ENCODE data around the gene PRDM2.

PRDM2 gene

DNA sequence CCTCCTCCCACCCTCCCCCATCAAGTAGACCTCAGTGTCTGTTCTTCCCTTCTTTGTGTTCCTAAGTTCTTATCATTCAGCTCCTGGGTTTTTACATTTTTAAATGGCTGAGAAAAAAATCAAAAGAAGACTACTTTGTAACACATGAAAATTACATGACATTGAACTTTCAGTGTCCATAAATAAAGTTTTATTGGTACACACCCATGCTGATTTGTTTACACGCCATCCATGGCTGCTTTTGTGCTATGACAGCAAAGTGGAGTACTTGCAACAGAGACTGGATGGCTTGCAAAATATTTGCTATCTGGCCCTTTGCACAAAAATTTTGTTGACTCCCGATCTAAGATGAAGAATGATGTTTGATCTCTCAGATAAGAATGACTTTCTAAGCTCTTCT, 171.4 kb downstream of the PRDM2 start:
- ChIA-PET CTCF (no interaction called here), POLR2A (no interaction called here)
- peaks cover 0 to 14% (median 1%) of the 10 kb centered on the region in 5 experiments for H3K27me3 ChIP-seq (replicated peaks in 2 of 5; ENCODE audit: control insufficient read depth in 4 of 5, insufficient read depth in 5 of 5, low read length in 4 of 5)
- H3K27ac ChIP-seq (ENCODE audit: insufficient read depth in 1 of 2, low read depth in 1 of 2, low read length in 2 of 2, poor library complexity in 1 of 2, severe bottlenecking in 2 of 2): no peak overlapping the region
- no peaks in the 10 kb centered on the region for H3K36me3 ChIP-seq (ENCODE audit: control insufficient read depth in 4 of 4, insufficient read depth in 4 of 4, low read length in 3 of 4)
- H3K9me3 ChIP-seq (ENCODE audit: control extremely low read depth in 1 of 5, control insufficient read depth in 4 of 5, insufficient read depth in 2 of 5, low read depth in 1 of 5, low read length in 4 of 5): peaks cover 0 to 7% (median 0%) of the 10 kb centered on the region in 5 experiments
- 100% methylated on average over 2 of the region's 2 CpGs for WGBS (ENCODE audit: insufficient coverage)
- peaks cover 0 to 1% (median 0%) of the 10 kb centered on the region in 4 experiments for H3K4me1 ChIP-seq (ENCODE audit: control extremely low read depth in 1 of 4, control insufficient read depth in 4 of 4, insufficient read depth in 4 of 4, low read length in 3 of 4)
- DNase-seq: no peak
- H3K4me3 ChIP-seq (ENCODE audit: control insufficient read depth in 1 of 7, extremely low read depth in 1 of 7, insufficient read depth in 4 of 7, low read depth in 2 of 7, low read length in 6 of 7): no peak overlapping the region

DNA sequence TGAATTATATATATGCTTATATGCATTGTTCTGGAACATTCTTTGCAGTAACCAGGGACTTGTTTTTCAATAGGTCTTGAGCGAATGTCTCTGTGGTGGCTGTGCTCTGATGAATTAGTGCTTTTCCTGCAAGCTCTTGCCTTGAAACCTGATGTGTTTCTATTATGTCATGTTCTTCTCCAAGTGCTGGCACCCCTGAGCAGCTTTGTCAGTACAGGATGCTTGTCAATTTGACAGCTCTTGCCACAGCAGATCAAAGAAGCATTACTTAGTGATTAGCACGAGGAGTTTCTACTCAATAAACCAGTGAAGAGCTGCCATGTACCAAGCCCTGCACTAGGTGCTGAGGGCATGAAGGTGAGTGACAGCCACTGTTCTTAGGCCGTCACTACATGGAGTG, 171.9 kb downstream of the PRDM2 start:
- CTCF ChIA-PET: no interaction called here
- WGBS (ENCODE audit: insufficient coverage): 90% methylated on average over 3 of the region's 3 CpGs

GRCh38 chr1:13873032-13873431, 173.0 kb downstream of the PRDM2 start:
- POLR2A ChIA-PET: no interaction called here
- CTCF ChIA-PET: no interaction called here

More for the DNA sequence above, 171.9 kb downstream of the PRDM2 start:
- POLR2A ChIA-PET: no interaction called here
- H3K27ac ChIP-seq (ENCODE audit: insufficient read depth in 1 of 2, low read depth in 1 of 2, low read length in 2 of 2, poor library complexity in 1 of 2, severe bottlenecking in 2 of 2): no peak overlapping the region
- no peak overlapping the region for H3K4me3 ChIP-seq (ENCODE audit: control insufficient read depth in 1 of 7, extremely low read depth in 1 of 7, insufficient read depth in 4 of 7, low read depth in 2 of 7, low read length in 6 of 7)
- peaks cover 0 to 1% (median 0%) of the 10 kb centered on the region in 4 experiments for H3K4me1 ChIP-seq (ENCODE audit: control extremely low read depth in 1 of 4, control insufficient read depth in 4 of 4, insufficient read depth in 4 of 4, low read length in 3 of 4)
- H3K27me3 ChIP-seq (replicated peaks in 2 of 5; ENCODE audit: control insufficient read depth in 4 of 5, insufficient read depth in 5 of 5, low read length in 4 of 5): peaks cover 0 to 11% (median 1%) of the 10 kb centered on the region in 5 experiments
- H3K9me3 ChIP-seq (ENCODE audit: control extremely low read depth in 1 of 5, control insufficient read depth in 4 of 5, insufficient read depth in 2 of 5, low read depth in 1 of 5, low read length in 4 of 5): peaks cover 0 to 7% (median 0%) of the 10 kb centered on the region in 5 experiments
- no peak for DNase-seq
- no peaks in the 10 kb centered on the region for H3K36me3 ChIP-seq (ENCODE audit: control insufficient read depth in 4 of 4, insufficient read depth in 4 of 4, low read length in 3 of 4)

More at GRCh38 chr1:13873032-13873431, 173.0 kb downstream of the PRDM2 start:
- no peak for DNase-seq
- H3K27ac ChIP-seq (ENCODE audit: insufficient read depth in 1 of 2, low read depth in 1 of 2, low read length in 2 of 2, poor library complexity in 1 of 2, severe bottlenecking in 2 of 2): no peak overlapping the region
- H3K9me3 ChIP-seq (ENCODE audit: control extremely low read depth in 1 of 5, control insufficient read depth in 4 of 5, insufficient read depth in 2 of 5, low read depth in 1 of 5, low read length in 4 of 5): peaks cover 0 to 7% (median 0%) of the 10 kb centered on the region in 5 experiments
- H3K4me3 ChIP-seq (ENCODE audit: control insufficient read depth in 1 of 7, extremely low read depth in 1 of 7, insufficient read depth in 4 of 7, low read depth in 2 of 7, low read length in 6 of 7): no peak overlapping the region
- WGBS (ENCODE audit: insufficient coverage): 86% methylated on average over 6 of the region's 6 CpGs
- H3K27me3 ChIP-seq (replicated peaks in 2 of 5; ENCODE audit: control insufficient read depth in 4 of 5, insufficient read depth in 5 of 5, low read length in 4 of 5): peaks cover 0 to 15% (median 3%) of the 10 kb centered on the region in 5 experiments
- H3K36me3 ChIP-seq (ENCODE audit: control insufficient read depth in 4 of 4, insufficient read depth in 4 of 4, low read length in 3 of 4): no peaks in the 10 kb centered on the region
- peaks cover 0 to 1% (median 0%) of the 10 kb centered on the region in 4 experiments for H3K4me1 ChIP-seq (ENCODE audit: control extremely low read depth in 1 of 4, control insufficient read depth in 4 of 4, insufficient read depth in 4 of 4, low read length in 3 of 4)
